GM12892 (cell line): ENCODE measurements around the gene GALNS.
A peak's percentile ranks its signal among the peaks of the same experiment; 100 is the strongest.
"Not testable (repeated sequence)": the region's sequence is repeated elsewhere in the genome, so short reads cannot be mapped to it uniquely, and the experiment has no call there.

Experiments used
- DNase-seq: peaks from one replicate; pipeline ENCODE4 v3.0.0; 2011; ENCODE audit not compliant: insufficient read length
- FAIRE-seq: peaks from 2 replicates; lab custom pipeline; 2011; peaks lifted over from hg19 to GRCh38; lab: Jason Lieb, UNC
- POLR2A ChIP-seq: IDR thresholded peaks from 2 replicates; pipeline ENCODE4 v1.6.1; 2011; ENCODE audit warnings: low read depth, low read length, control low read depth
- POLR2AphosphoS5 ChIP-seq: IDR thresholded peaks from 2 replicates; pipeline ENCODE4 v1.6.1; 2011; ENCODE audit warnings: low read depth, low read length, control low read depth
- TAF1 ChIP-seq: IDR thresholded peaks from 2 replicates; pipeline ENCODE4 v1.6.1; 2011; ENCODE audit warnings: low read depth, mild to moderate bottlenecking, control low read depth, low read length, borderline replicate concordance

GALNS gene

DNA sequence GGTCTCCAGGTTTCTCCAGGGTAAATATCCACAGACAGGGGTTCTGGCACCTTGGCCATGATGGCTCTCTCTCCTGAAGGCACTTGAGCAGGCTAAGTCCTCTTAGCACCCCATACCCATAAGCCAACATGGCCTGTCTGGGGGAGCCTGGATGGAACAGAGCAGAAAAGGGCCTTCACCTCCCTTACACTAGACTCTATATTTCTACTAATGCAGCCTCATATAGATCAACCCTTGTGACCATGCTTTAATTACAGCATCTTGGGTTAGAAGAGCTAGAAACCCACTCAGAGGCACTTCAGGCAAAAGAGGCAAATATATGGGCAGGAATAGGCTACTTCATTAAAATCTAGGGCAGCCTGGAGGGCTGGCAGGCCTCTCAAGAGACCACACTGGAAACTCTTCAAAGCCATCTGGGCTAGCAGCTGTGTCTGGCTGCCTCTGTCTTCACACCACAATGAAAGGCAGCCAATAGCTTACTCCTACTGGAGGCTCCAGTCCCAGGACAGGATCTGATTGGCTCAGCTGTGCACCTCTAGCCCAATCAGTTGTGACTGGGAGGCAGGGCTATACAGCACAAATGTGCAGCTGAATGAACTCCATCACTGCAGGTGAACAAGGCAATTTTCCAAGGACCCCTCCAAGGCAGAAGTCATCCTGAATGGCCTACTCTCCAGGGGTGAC, 57.8 kb downstream of the GALNS start:
- DNase-seq (no peak), FAIRE-seq (no peak)
- no peak for TF ChIP-seq TAF1
- no peak for TF ChIP-seq POLR2AphosphoS5
- TF ChIP-seq POLR2A: no peak

DNA sequence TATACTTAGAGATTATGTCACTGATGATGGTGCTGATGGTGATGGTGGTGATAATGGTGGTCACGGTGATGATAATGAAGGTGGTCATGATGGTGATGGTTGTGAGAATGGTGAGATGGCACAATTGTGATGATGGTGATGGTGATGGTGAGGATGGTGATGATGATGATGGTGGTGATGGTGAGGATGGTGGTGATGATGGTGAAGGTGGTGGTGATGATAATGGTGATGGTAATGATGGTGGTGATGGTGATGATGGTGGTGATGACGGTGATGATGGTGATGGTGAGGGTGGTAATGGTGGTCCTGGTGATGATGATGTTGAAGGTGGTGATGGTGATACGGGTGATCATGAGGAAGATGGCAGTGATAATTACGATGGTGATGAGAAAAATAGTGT, 58.7 kb downstream of the GALNS start:
- DNase-seq (no peak), FAIRE-seq (no peak)
- no peak for TF ChIP-seq POLR2AphosphoS5
- no peak for TF ChIP-seq TAF1
- TF ChIP-seq POLR2A: no peak

DNA sequence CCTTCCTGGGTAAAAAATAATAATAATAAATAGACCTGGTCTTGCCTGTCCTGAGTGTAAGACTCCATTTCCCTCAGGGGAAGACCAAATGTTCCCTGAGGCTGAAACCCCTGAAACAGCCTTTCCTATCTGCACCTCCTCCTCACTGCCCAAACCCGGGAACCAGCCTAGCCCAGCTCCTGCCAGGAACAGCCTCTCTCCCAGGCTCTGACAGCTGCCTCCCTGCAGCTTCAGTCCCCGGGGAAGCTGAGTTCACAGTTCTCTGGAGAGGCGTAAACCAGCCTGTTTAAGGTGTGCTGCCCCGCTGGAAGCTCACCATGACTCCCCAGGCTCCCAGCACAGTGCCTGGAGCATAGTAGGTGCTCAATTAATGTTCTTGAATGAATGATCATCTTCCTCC, 60.5 kb downstream of the GALNS start:
- no peak for DNase-seq
- no peak for TF ChIP-seq POLR2AphosphoS5
- no peak for TF ChIP-seq TAF1
- no peak for TF ChIP-seq POLR2A
- no peak for FAIRE-seq

DNA sequence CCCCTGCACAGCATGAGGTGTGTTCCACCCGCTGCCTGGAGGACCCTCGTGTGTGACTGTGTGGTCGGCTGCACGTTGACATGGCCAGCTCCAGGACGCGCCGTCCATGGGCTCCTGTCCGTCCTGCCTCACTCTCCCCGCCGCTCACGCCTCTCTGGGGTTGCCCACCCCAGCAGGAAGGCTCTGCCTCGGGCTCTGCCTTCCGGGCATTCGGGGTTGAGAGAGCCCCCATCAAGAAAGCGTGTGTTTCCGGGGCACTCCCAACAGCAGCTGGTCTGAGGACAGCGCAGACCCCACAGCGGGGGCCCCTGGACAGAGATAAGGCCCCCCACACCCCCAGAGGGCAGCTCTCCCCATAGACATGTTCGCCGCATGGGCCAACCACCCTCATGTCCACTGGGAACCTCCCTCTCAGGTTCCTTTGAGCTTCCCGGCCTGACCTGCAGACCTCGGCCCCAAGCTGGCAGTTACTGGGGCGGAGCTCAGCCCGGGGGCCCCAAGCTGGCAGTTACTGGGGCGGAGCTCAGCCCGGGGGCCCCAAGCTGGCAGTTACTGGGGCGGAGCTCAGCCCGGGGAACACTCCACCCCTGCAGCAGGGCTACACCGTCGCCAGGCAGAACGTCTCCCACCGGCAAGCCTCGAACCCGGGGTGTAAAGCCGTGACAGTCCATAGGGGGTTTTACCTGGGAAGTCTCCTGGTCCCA, 63.3 kb downstream of the GALNS start:
- TF ChIP-seq POLR2AphosphoS5 (no peak), POLR2A (no peak), TAF1 (no peak)
- FAIRE-seq (no peak), DNase-seq (no peak)

DNA sequence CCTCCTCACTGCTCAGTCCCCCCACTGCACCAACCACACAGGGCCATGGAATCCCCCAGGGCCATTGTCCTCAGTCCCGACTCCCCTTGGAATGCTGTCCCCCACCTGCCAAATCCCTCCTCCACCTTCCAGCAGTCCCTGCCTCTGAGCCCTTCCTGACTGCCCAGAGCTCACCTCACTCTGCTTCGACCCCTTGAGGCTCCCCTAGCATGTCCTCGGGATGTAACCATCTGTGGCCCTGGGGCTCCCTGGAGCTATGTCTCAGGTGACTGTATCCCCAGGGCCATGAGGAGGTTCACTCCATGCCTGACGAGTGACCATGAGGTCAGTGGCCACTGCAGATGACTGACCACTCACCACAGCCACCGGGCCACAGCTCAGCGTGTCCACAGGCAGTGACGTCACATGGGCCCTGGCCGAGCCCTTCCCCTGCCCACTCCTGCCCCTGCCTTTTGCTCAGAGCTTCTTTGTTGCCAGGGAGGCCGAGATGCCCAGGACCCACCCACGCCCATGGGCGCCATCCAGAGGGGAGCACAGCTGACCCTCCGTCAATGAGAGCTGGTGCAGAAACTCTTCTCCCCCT, 64.0 kb downstream of the GALNS start:
- FAIRE-seq: no peak
- TF ChIP-seq TAF1: no peak
- TF ChIP-seq POLR2A: no peak
- TF ChIP-seq POLR2AphosphoS5: no peak
- no peak for DNase-seq

DNA sequence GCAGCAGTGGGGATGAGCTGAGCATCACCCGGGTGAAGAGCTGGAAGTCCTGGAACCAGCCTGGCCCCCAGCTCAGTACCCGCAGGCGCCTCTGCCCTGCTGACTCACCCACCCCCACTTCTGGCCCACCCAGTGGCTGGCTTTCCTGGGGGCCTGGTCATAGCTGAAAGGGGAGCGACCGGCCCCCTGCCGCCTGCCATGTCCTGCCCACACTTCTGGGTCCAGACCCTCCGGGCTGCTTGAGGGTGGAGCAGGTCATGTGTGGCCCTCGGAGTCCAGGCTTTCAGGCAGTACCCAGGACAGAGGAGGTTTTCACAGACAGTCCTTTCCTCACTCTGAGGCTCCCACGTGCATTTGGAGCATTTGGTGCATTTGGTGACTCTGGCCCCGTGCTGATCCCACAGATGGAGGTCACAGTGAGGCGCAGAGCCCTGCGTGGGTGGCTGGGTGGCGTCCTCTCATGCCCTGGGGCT, 64.6 kb downstream of the GALNS start:
- DNase-seq: no peak
- no peak for FAIRE-seq
- TF ChIP-seq POLR2AphosphoS5 (no peak), POLR2A (no peak), TAF1 (no peak)

DNA sequence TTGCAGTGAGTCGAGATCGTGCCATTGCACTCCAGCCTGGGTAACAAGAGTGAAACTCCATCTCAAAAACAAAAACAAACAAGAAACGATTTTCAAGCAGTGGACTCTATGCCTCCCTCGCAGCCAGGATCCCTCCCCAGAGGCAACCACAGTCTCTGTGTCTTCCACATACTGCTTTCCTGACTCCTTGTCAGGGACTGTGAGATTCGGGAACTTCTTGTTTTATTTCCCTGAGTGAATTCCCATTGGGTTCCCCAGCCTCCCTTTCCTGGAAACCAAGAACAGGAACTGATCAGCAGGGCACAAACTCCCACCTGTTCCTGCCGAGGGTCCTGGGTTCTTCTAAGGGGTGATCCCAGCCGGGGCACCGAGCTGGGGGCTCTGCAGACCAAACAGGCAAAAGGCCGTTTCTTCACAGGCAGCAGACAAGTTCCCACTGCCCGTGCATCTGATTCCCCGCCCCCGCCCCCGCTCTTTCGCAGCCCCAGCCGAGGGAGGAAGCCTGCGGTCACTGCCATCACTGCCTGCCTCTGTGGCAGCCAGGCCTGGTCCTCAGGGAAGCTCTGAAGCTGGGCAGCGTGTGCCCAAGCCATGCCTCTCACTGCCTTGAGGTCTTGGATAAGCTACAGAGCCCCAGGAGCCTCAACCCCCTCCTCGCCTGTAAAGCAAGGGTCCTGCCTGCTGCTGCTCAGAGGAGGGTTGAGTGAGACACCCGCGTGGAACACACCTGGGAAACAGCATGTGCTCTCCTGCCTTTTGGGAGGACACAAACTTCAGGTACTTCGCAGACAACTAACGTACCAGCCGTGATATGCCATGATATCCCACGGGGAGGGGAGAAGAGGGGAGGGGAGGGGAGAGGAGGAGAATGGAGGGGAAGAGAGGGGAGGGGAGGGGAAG, 66.2 kb downstream of the GALNS start:
- FAIRE-seq (peak; percentile 70), DNase-seq (no peak)
- no peak for TF ChIP-seq TAF1
- no peak for TF ChIP-seq POLR2A
- no peak for TF ChIP-seq POLR2AphosphoS5

DNA sequence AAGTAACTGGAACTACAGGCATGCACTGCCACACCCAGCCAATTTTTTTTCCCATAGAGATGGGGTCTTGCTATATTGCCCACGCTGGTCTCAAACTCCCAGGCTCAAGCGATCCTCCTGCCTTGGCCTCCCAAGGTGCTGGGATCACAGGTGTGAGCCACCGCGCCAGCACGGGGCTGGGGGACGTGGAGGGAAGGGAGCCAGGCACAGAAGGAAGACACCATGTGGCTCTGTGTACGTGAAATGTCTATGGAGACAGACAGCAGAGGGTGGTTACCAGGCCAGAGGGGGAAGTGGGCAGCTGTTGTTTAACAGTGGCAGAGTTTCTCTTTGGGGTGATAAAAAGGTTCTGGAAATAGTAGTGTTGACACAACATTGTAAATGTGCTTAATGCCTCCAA, 67.2 kb downstream of the GALNS start:
- DNase-seq (no peak), FAIRE-seq (no peak)
- no peak for TF ChIP-seq POLR2AphosphoS5
- no peak for TF ChIP-seq TAF1
- no peak for TF ChIP-seq POLR2A

DNA sequence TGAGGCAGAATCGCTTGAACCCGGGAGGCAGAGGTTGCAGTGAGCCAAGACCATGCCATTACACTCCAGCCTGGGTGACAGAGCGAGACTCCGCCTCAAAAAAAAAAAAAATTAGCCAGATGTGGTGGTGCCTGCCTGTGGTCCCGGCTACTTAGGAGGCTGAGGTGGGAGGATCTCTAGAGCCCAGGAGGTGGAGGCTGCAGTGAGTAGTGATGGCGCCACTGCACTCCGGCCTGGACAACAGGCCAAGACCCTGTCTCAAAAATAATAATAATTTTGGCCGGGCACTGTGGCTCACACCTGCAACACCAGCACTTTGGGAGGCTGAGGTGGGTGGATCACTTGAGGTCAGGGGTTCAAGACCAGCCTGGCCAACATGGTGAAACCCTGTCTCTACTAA, 68.0 kb downstream of the GALNS start:
- not testable (repeated sequence) for FAIRE-seq, DNase-seq

DNA sequence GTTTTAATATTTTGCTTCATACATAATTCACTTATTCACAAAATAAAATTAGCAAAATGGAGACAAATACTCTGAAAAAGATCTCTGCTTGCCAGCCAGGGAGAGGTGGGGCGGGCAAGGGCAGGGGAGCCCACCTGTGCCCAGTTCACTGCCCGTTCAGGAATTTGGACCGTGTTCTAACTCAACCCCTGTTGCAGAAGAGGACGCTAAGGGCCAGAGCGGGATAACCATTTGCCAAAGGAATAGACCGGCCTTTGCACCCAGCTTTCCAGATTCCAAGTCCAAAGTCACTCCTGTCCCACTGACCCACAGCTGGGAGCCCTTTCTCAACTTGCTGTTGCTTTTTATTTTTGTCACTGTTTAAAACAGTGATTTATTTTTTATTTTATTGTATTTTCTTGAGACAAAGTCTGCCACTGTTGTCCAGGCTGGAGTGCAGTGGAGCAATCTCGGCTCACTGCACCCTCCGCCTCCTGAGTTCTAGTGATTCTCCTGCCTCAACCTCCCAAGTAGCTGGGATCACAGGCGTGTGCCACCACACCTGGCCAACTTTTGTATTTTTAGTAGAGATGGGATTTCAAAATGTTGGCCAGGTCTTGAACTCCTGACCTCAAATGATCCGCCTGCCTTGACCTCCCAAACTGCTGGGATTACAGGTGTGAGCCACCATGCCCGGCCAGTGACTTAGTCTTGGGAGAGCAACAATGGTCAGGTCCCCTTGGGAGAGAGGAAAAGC, 69.0 kb downstream of the GALNS start:
- FAIRE-seq (no peak), DNase-seq (no peak)
- TF ChIP-seq TAF1 (no peak), POLR2AphosphoS5 (no peak), POLR2A (no peak)
